Erythroblast (primary cell): Measurements from ENCODE around the gene TFAP2A.

Source experiments
- GATA1 ChIP-seq: IDR thresholded peaks from 2 replicates; pipeline ENCODE4 v1.6.1; 2011; ENCODE audit warnings: low read depth, mild to moderate bottlenecking, control low read depth, low read length, moderate library complexity
- POLR2A ChIP-seq: IDR thresholded peaks from 2 replicates; pipeline ENCODE4 v1.6.1; 2011; ENCODE audit warnings: mild to moderate bottlenecking, low read length

GRCh38 chr6:10422737-10423034, 7.8 kb upstream of the TFAP2A start:
- TF ChIP-seq POLR2A: no peak
- TF ChIP-seq GATA1: no peak
